H1 (cell line): ENCODE data around the gene NEK9. TPM values are rescaled to one million over a fixed set of nuclear protein-coding genes. Genes with fewer than 3 reads are reported as not detected.

ENCODE experiments used
- CTCF ChIA-PET: fragments of 300-600 bp; sonication (Branson Sonifier 250); formaldehyde crosslinking; loops from one replicate; lab custom pipeline; 2021; ENCODE audit not compliant: partially characterized antibody; lab: Charles Lee
- POLR2A ChIA-PET: fragments of 300-600 bp; sonication (Branson Sonifier 250); formaldehyde crosslinking; loops from one replicate; lab custom pipeline; 2021; ENCODE audit warnings: inconsistent platforms; ENCODE audit not compliant: partially characterized antibody; lab: Charles Lee
- DNase-seq, 2 experiments: peaks; one replicate each; pipeline versions ENCODE4 v3.0.0 to v3.0.0-alpha.2; 2010 to 2022; ENCODE audit warnings: low spot score in 2 of 2, low read depth in 1 of 2, mixed read lengths in 1 of 2
- FAIRE-seq: peaks from 2 replicates; lab custom pipeline; 2011; peaks lifted over from hg19 to GRCh38; lab: Jason Lieb, UNC
- H2AFZ ChIP-seq: 2 replicates; pipeline ENCODE4 v1.8.1; 2012; ENCODE audit warnings: low read length, inconsistent platforms
- H2AK5ac ChIP-seq: 2 replicates; pipeline ENCODE4 v1.6.1; 2013; ENCODE audit warnings: low read depth, low read length
- H2BK120ac ChIP-seq: replicated peaks from 2 replicates; pipeline ENCODE3; 2013; ENCODE audit warnings: low read depth, low read length, inconsistent platforms
- H2BK12ac ChIP-seq: 2 replicates; pipeline ENCODE4 v1.6.1; 2013; ENCODE audit warnings: low read depth, low read length
- H2BK15ac ChIP-seq: 2 replicates; pipeline ENCODE4 v1.6.1; 2013; ENCODE audit warnings: low read length
- H2BK20ac ChIP-seq: 2 replicates; pipeline ENCODE4 v1.6.1; 2013; ENCODE audit warnings: low read length
- H2BK5ac ChIP-seq: 2 replicates; pipeline ENCODE4 v1.6.1; 2013; ENCODE audit warnings: low read depth, low read length
- H3K14ac ChIP-seq: 2 replicates; pipeline ENCODE4 v1.6.1; 2013; ENCODE audit warnings: inconsistent platforms; ENCODE audit not compliant: insufficient read length
- H3K18ac ChIP-seq: 2 replicates; pipeline ENCODE4 v1.6.1; 2013; ENCODE audit warnings: low read length; ENCODE audit errors: extremely low read depth
- H3K23ac ChIP-seq: 2 replicates; pipeline ENCODE4 v1.6.1; 2013; ENCODE audit warnings: inconsistent platforms; ENCODE audit not compliant: insufficient read length
- H3K23me2 ChIP-seq: 2 replicates; pipeline ENCODE4 v1.6.1; 2013; ENCODE audit warnings: low read depth, low read length
- H3K27ac ChIP-seq: 2 replicates; pipeline ENCODE4 v1.6.1; 2011; ENCODE audit warnings: low read depth, low read length, inconsistent platforms
- H3K27me3 ChIP-seq, 4 experiments: replicated peaks in 1 of 4; 1 replicate in 1 of 4; 2 replicates in 3 of 4; pipeline versions ENCODE4 v1.6.1 to v1.8.1; 2011 to 2013; ENCODE audit warnings: low read length in 3 of 4, mild to moderate bottlenecking in 3 of 4, inconsistent platforms in 2 of 4, mixed read lengths in 2 of 4, moderate library complexity in 1 of 4; ENCODE audit not compliant: control insufficient read depth in 3 of 4, insufficient read depth in 3 of 4; ENCODE audit errors: extremely low read depth in 1 of 4
- H3K36me3 ChIP-seq, 4 experiments: 2 replicates each; pipeline versions ENCODE4 v1.6.1 to v1.8.1; 2011 to 2013; ENCODE audit warnings: mild to moderate bottlenecking in 4 of 4, low read length in 3 of 4, moderate library complexity in 2 of 4, control low read depth in 1 of 4, inconsistent platforms in 1 of 4; ENCODE audit not compliant: insufficient read depth in 4 of 4, control insufficient read depth in 2 of 4
- H3K4ac ChIP-seq: replicated peaks from 2 replicates; pipeline ENCODE3; 2013; ENCODE audit warnings: low read length, low read depth, mixed read lengths, inconsistent platforms; ENCODE audit not compliant: insufficient read length
- H3K4me1 ChIP-seq, 4 experiments: replicated peaks in 1 of 4; 1 replicate in 1 of 4; 2 replicates in 3 of 4; pipeline versions ENCODE4 v1.6.1 to v1.8.1; 2011 to 2013; ENCODE audit warnings: low read length in 3 of 4, inconsistent platforms in 2 of 4, mixed read lengths in 1 of 4; ENCODE audit not compliant: insufficient read depth in 4 of 4, control insufficient read depth in 3 of 4
- H3K4me2 ChIP-seq, 2 experiments: 2 replicates each; pipeline versions ENCODE4 v1.6.1 to v1.8.1; 2011 to 2013; ENCODE audit warnings: low read depth in 2 of 2, low read length in 2 of 2, control low read depth in 1 of 2, inconsistent platforms in 1 of 2, mild to moderate bottlenecking in 1 of 2; ENCODE audit not compliant: insufficient read depth in 1 of 2
- H3K4me3 ChIP-seq, 4 experiments: fragments of 200-600, 300-600 bp in 1 of 4; sonication (generic), shearing (Covaris generic), sonication (Bioruptor Twin) in 1 of 4; 2 replicates each; pipeline versions ENCODE4 v1.5.1 to v1.8.1; 2011 to 2016; ENCODE audit warnings: low read length in 4 of 4, low read depth in 3 of 4, control low read depth in 2 of 4, inconsistent platforms in 2 of 4, mild to moderate bottlenecking in 2 of 4, mixed read lengths in 1 of 4, moderate library complexity in 1 of 4; ENCODE audit not compliant: insufficient read depth in 2 of 4; ENCODE audit errors: extremely low read depth in 1 of 4
- H3K56ac ChIP-seq: replicated peaks from 2 replicates; pipeline ENCODE3; 2013; ENCODE audit warnings: low read depth, mild to moderate bottlenecking, mixed read lengths, low read length, inconsistent platforms; ENCODE audit not compliant: insufficient read length
- H3K79me1 ChIP-seq: 2 replicates; pipeline ENCODE4 v1.6.1; 2013; ENCODE audit warnings: low read depth, low read length, control low read depth
- H3K79me2 ChIP-seq, 2 experiments: 2 replicates each; pipeline versions ENCODE4 v1.6.1 to v1.8.1; 2012 to 2013; ENCODE audit warnings: low read length in 2 of 2, mild to moderate bottlenecking in 2 of 2, inconsistent platforms in 1 of 2; ENCODE audit not compliant: insufficient read depth in 2 of 2, control insufficient read depth in 1 of 2
- H3K9ac ChIP-seq, 4 experiments: replicated peaks in 1 of 4; 1 replicate in 1 of 4; 2 replicates in 3 of 4; pipeline versions ENCODE4 v1.6.1 to v1.8.1; 2011 to 2013; ENCODE audit warnings: low read depth in 3 of 4, low read length in 3 of 4, control low read depth in 2 of 4, mild to moderate bottlenecking in 2 of 4, moderate library complexity in 2 of 4, inconsistent platforms in 1 of 4; ENCODE audit errors: extremely low read depth in 1 of 4
- H3K9me3 ChIP-seq, 2 experiments: 2 replicates each; pipeline versions ENCODE4 v1.6.1 to v1.8.1; 2012 to 2013; ENCODE audit warnings: mild to moderate bottlenecking in 2 of 2, moderate library complexity in 2 of 2, control low read depth in 1 of 2, inconsistent platforms in 1 of 2, low read depth in 1 of 2, low read length in 1 of 2, mixed read lengths in 1 of 2; ENCODE audit not compliant: insufficient read depth in 2 of 2
- H4K20me1 ChIP-seq, 2 experiments: replicated peaks in 1 of 2; 2 replicates each; pipeline versions ENCODE3 to v1.8.1; 2011 to 2013; ENCODE audit warnings: inconsistent platforms in 2 of 2, low read length in 2 of 2, mild to moderate bottlenecking in 1 of 2; ENCODE audit not compliant: insufficient read depth in 2 of 2, control insufficient read depth in 1 of 2
- H4K5ac ChIP-seq: 2 replicates; pipeline ENCODE4 v1.6.1; 2013; ENCODE audit warnings: low read length, low read depth, mixed read lengths, inconsistent platforms; ENCODE audit not compliant: insufficient read length
- H4K8ac ChIP-seq: 2 replicates; pipeline ENCODE4 v1.8.0; 2013; ENCODE audit warnings: mild to moderate bottlenecking, moderate library complexity, low read length, inconsistent platforms; ENCODE audit not compliant: insufficient read depth; ENCODE audit errors: extremely low read depth
- H4K91ac ChIP-seq: replicated peaks from 2 replicates; pipeline ENCODE3; 2013; ENCODE audit warnings: low read length, mixed read lengths, inconsistent platforms; ENCODE audit not compliant: insufficient read length
- ATF2 ChIP-seq: IDR thresholded peaks from 2 replicates; pipeline ENCODE4 v1.6.1; 2012; ENCODE audit warnings: low read length, inconsistent platforms
- HDAC6 ChIP-seq: IDR thresholded peaks from one replicate; pipeline ENCODE4 v1.7.1; 2012; ENCODE audit warnings: low read depth, mild to moderate bottlenecking, inconsistent platforms, low read length, moderate library complexity
- SP2 ChIP-seq: IDR thresholded peaks from 2 replicates; pipeline ENCODE4 v1.6.1; 2012; ENCODE audit warnings: mild to moderate bottlenecking, low read length, inconsistent platforms
- WGBS, 2 experiments: shearing (Covaris generic) in 1 of 2; methylation state at CpG; one replicate each; pipeline versions ENCODE4 v1.1.6 to v1.1.7; 2013 to 2015; ENCODE audit warnings: low lambda C conversion rate in 2 of 2, mixed read lengths in 2 of 2, inconsistent platforms in 1 of 2, low coverage in 1 of 2, missing lambda C conversion rate in 1 of 2; ENCODE audit not compliant: insufficient replicate concordance in 2 of 2, insufficient coverage in 1 of 2, insufficient read length in 1 of 2; ENCODE audit errors: extremely low coverage in 1 of 2, missing lambda C conversion rate in 1 of 2; 5-methylcytosine and 5-hydroxymethylcytosine counted together
- polyA plus RNA-seq, 7 experiments: library from polyadenylated mRNA; depleted of rRNA in 3 of 7; stranded (reverse) in 5 of 7; unstranded in 2 of 7; fragments of >200 nt in 5 of 7; fragments of 200-250 nt in 2 of 7; gene quantifications; 1 replicate in 5 of 7; 2 replicates in 1 of 7; 4 replicates in 1 of 7; pipeline versions ENCODE4 v1.2.1 to v1.2.3, GENCODE V29; 2011 to 2013; ENCODE audit warnings: missing spikeins in 2 of 7, mixed read lengths in 2 of 7
- total RNA-seq: library from RNA; stranded (reverse); fragmentation: NEBNext Ultra II Directional; extraction: Animal tissue kit (Norgen Biotek cat#: 25700); gene quantifications from 2 replicates; pipeline ENCODE4 v1.2.1, GENCODE V29; 2021

NEK9 gene
- total and polyA plus RNA-seq, 2 of the 8 experiments (the other 6 are each of a cell fraction or from before 2014, with no cell fraction given), result 16.0 to 43.6 TPM

GRCh38 chr14:75046899-75047298, 79.9 kb downstream of the NEK9 start:
- no peak overlapping the region for H2AK5ac ChIP-seq
- no peak overlapping the region for H3K14ac ChIP-seq
- no peaks in the 10 kb centered on the region for H3K27me3 ChIP-seq
- H3K18ac ChIP-seq, result no peak overlapping the region
- no peaks in the 10 kb centered on the region for H3K79me1 ChIP-seq
- DNase-seq (no peak), FAIRE-seq (no peak)
- no peak overlapping the region for H3K4me3 ChIP-seq
- H3K4ac ChIP-seq, result no peak overlapping the region
- no peak overlapping the region for H3K9ac ChIP-seq
- H2AFZ ChIP-seq, result no peak overlapping the region
- H3K79me2 ChIP-seq, result no peaks in the 10 kb centered on the region
- H3K27ac ChIP-seq, result no peak overlapping the region
- POLR2A ChIA-PET, result interaction anchor here (0.7 to 1.1 kb wide), 2 partner anchors 11 to 141 kb away, joined by 3 to 6 read pairs; no protein-coding TSS in a partner anchor
- peaks cover 0 to 3% (median 1%) of the 10 kb centered on the region in 4 experiments; a peak in 4 of 8 replicates for H3K36me3 ChIP-seq
- no peak overlapping the region for H2BK120ac ChIP-seq
- H3K4me2 ChIP-seq, result no peak overlapping the region
- H4K20me1 ChIP-seq, result no peaks in the 10 kb centered on the region
- H3K23ac ChIP-seq, result no peak overlapping the region
- CTCF ChIA-PET, result no interaction called here
- H3K9me3 ChIP-seq, result no peaks in the 10 kb centered on the region
- H2BK20ac ChIP-seq, result no peak overlapping the region
- no peak overlapping the region for H4K5ac ChIP-seq
- H4K91ac ChIP-seq, result no peak overlapping the region
- no peak overlapping the region for H2BK5ac ChIP-seq
- H3K23me2 ChIP-seq, result no peaks in the 10 kb centered on the region; the same call in 1 of the 2 replicates
- WGBS, 2 experiments, result 91% methylated on average over 3 of the region's 3 CpGs; no CpG with 5 or more reads in 1 of the 2 experiments
- H3K4me1 ChIP-seq, result peaks cover 0 to 4% (median 0%) of the 10 kb centered on the region in 4 experiments; a peak in 3 of 7 replicates
- no peak overlapping the region for H2BK12ac ChIP-seq
- no peak overlapping the region for H4K8ac ChIP-seq
- no peak overlapping the region for H2BK15ac ChIP-seq
- no peak overlapping the region for H3K56ac ChIP-seq
- TF ChIP-seq HDAC6, result no peak
- no peak for TF ChIP-seq ATF2
- TF ChIP-seq SP2, result no peak
